HG03103 (cell line): Measurements from ENCODE around the gene GNB5.

Experiments
- ATAC-seq: cut with Tn5 transposase; IDR thresholded peaks from one replicate; pipeline ENCODE4 v1.9.1; 2021; ENCODE audit warnings: low read depth; ENCODE audit not compliant: unreplicated experiment

GNB5 gene

GRCh38 chr15:52146776-52147175 lies 44.4 kb downstream of the GNB5 start:
- no peak for ATAC-seq

- ATAC-seq: no peak
Observed at GRCh38 chr15:52146261-52146660, 44.9 kb downstream of the GNB5 start.

- ATAC-seq: no peak
Observed at GRCh38 chr15:52144656-52145178, 46.5 kb downstream of the GNB5 start.

GRCh38 chr15:52143873-52144272 lies 47.3 kb downstream of the GNB5 start:
- ATAC-seq: no peak

GRCh38 chr15:52140646-52141045 lies 50.5 kb downstream of the GNB5 start:
- no peak for ATAC-seq

GRCh38 chr15:52139599-52140462 lies 51.4 kb downstream of the GNB5 start:
- no peak for ATAC-seq

- ATAC-seq: no peak
Observed at GRCh38 chr15:52137432-52138357, 53.5 kb downstream of the GNB5 start.

GRCh38 chr15:52136442-52136980 lies 54.7 kb downstream of the GNB5 start:
- ATAC-seq: no peak

GRCh38 chr15:52134502-52135144 lies 56.6 kb downstream of the GNB5 start:
- ATAC-seq: no peak

GRCh38 chr15:52133510-52134220 lies 57.5 kb downstream of the GNB5 start:
- ATAC-seq: no peak

GRCh38 chr15:52132066-52132465 lies 59.1 kb downstream of the GNB5 start:
- ATAC-seq: no peak

GRCh38 chr15:52128568-52128967 lies 62.6 kb downstream of the GNB5 start:
- ATAC-seq: no peak

GRCh38 chr15:52124270-52124880 lies 66.8 kb downstream of the GNB5 start:
- ATAC-seq: no peak

GRCh38 chr15:52121896-52122295 lies 69.3 kb downstream of the GNB5 start:
- no peak for ATAC-seq

- ATAC-seq: no peak
Observed at GRCh38 chr15:52121006-52121405, 70.2 kb downstream of the GNB5 start.

GRCh38 chr15:52120488-52120887 lies 70.7 kb downstream of the GNB5 start:
- ATAC-seq: no peak

GRCh38 chr15:52118969-52119749 lies 72.0 kb downstream of the GNB5 start:
- ATAC-seq: no peak

- ATAC-seq: no peak
Observed at GRCh38 chr15:52117549-52117948, 73.6 kb downstream of the GNB5 start.
